Breast epithelium (tissue), 3 donors: Measurements from ENCODE around the gene BACH2.

ENCODE experiments used
- POLR2A ChIP-seq: fragments of 450-650 bp; IDR thresholded peaks from one replicate; pipeline ENCODE4 v1.6.1; 2016; ENCODE audit warnings: antibody characterized with exemption, mild to moderate bottlenecking, moderate library complexity
- POLR2AphosphoS5 ChIP-seq, 3 donors: sonication (generic); formaldehyde crosslinking; IDR thresholded peaks; one replicate each; pipeline ENCODE4 v1.6.1; 2017; ENCODE audit warnings: antibody characterized with exemption in 3 of 3
- TF ChIP-seq, protein P1 (sequence below), 3 donors: fragments of 450-650 bp; IDR thresholded peaks; one replicate each; pipeline ENCODE4 v1.5.1; 2016 to 2017; ENCODE audit warnings: antibody characterized with exemption in 3 of 3, mild to moderate bottlenecking in 3 of 3, moderate library complexity in 3 of 3

DNA sequence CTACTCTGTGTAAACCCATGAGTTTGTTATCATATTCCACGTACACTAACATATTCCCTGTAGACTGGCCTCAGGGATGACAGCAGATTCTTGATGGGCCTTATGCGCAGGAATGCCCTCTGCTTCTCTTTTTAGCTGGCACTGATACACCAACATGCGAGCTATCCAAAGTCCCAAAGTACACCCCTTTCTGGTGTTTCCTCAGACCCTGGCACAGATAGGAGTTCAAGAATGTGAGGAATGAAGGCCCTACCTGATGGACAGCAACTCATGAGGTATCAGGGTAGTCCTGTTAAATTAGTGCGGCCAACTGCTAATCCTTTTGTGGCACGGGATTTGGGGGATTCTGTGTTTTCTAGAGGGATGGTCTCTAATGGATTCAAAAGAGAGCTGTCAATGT lies 93.0 kb downstream of the BACH2 start:
- TF ChIP-seq, protein P1, sequence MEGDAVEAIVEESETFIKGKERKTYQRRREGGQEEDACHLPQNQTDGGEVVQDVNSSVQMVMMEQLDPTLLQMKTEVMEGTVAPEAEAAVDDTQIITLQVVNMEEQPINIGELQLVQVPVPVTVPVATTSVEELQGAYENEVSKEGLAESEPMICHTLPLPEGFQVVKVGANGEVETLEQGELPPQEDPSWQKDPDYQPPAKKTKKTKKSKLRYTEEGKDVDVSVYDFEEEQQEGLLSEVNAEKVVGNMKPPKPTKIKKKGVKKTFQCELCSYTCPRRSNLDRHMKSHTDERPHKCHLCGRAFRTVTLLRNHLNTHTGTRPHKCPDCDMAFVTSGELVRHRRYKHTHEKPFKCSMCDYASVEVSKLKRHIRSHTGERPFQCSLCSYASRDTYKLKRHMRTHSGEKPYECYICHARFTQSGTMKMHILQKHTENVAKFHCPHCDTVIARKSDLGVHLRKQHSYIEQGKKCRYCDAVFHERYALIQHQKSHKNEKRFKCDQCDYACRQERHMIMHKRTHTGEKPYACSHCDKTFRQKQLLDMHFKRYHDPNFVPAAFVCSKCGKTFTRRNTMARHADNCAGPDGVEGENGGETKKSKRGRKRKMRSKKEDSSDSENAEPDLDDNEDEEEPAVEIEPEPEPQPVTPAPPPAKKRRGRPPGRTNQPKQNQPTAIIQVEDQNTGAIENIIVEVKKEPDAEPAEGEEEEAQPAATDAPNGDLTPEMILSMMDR (IDR thresholded peaks at IDR 0.05), result no peak
- TF ChIP-seq POLR2A, result no peak
- no peak for TF ChIP-seq POLR2AphosphoS5 (IDR thresholded peaks at IDR 0.05)
